ENCODE results near the gene IGFL4. TPM values are rescaled to one million over a fixed set of nuclear protein-coding genes. Genes with fewer than 3 reads are reported as not detected.
A peak's percentile ranks its signal among the peaks of the same experiment; 100 is the strongest.

IGFL4 gene
- total RNA-seq (not detected), polyA plus RNA-seq (not detected)

GRCh38 chr19:46040952-46041500, at the start of gene IGFL4:
Gene IGFL4 (minus strand): TSS chr19:46041002. CDS start chr19:46040962, 40 bp downstream.
- Mint-ChIP-seq H3K4me1 (no peaks in the 10 kb centered on the region), H3K27me3 (peaks cover 37 to 40% of the 10 kb centered on the region in 2 donors), H3K27ac (no peak within 1 kb of the TSS), H3K9me3 (peaks cover 2 to 25% (median 10%) of the 10 kb centered on the region in 8 donors), H3K36me3 (peaks cover 0 to 3% of the 10 kb centered on the region in 2 donors), H3K4me3 (no peak within 1 kb of the TSS)
- intact Hi-C loops (cut with micrococcal nuclease): no loop called here
- no peak within 1 kb of the TSS for H3K27ac ChIP-seq (ENCODE audit: low read depth, low read length)
- no peak within 1 kb of the TSS for H3K4me3 ChIP-seq (ENCODE audit: low read length in 2 of 2)
- H3K9me3 ChIP-seq (ENCODE audit: control insufficient read depth in 1 of 2, low read length in 2 of 2): no peaks in the 10 kb centered on the region
- CTCF ChIA-PET (ENCODE audit: partially characterized antibody): interaction anchor here (1.0 kb wide), 1 partner anchor 13 kb away, joined by 5 read pairs; no protein-coding TSS in a partner anchor
- peaks cover 21% of the 10 kb centered on the region for H3K27me3 ChIP-seq (ENCODE audit: insufficient read depth, low read length)
- no peaks in the 10 kb centered on the region for H3K36me3 ChIP-seq (ENCODE audit: insufficient read depth, low read length)
- POLR2A ChIA-PET (ENCODE audit: partially characterized antibody): no interaction called here
- no peaks in the 10 kb centered on the region for H3K4me1 ChIP-seq (ENCODE audit: insufficient read depth, low read length)
- DNase-seq: no peak

DNA sequence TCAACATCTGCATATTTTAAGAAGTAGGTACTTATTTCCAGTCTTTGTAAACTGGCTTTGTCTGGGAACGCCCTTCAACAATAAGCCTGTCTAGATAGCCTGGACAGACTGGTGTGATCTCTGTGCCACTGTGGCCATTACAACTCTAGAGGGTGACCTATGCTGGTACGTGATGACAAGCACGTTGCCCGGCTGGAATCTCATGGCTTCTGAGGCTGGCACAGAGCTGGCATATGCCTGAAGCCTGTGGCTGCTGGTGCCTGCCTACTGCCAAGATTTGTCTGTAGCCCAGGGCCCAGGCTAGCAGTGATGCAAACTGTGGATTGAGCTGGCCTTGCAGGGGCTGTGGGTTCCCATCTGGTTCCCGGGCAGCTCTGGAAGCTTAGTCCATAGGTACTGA, 49.6 kb upstream of the IGFL4 start:
- no peaks in the 10 kb centered on the region for H3K4me1 Mint-ChIP-seq
- H3K4me1 ChIP-seq (ENCODE audit: insufficient read depth, low read length): no peaks in the 10 kb centered on the region
- no peak for DNase-seq
- H3K36me3 ChIP-seq (ENCODE audit: insufficient read depth, low read length): no peaks in the 10 kb centered on the region
- H3K9me3 Mint-ChIP-seq: peaks cover 14 to 53% (median 46%) of the 10 kb centered on the region in 8 donors
- H3K27ac ChIP-seq (ENCODE audit: low read depth, low read length): no peak overlapping the region
- peaks cover 0 to 7% of the 10 kb centered on the region in 2 donors for H3K9me3 ChIP-seq (ENCODE audit: control insufficient read depth in 1 of 2, low read length in 2 of 2)
- no peak overlapping the region for H3K27ac Mint-ChIP-seq
- H3K4me3 ChIP-seq (ENCODE audit: low read length in 2 of 2): no peak overlapping the region
- ChIA-PET CTCF (ENCODE audit: partially characterized antibody) (no interaction called here), POLR2A (ENCODE audit: partially characterized antibody) (no interaction called here)
- intact Hi-C loops (cut with micrococcal nuclease): no loop called here
- peaks cover 4 to 6% of the 10 kb centered on the region in 2 donors for H3K36me3 Mint-ChIP-seq
- peaks cover 22% of the 10 kb centered on the region in 2 donors for H3K27me3 Mint-ChIP-seq
- H3K4me3 Mint-ChIP-seq: no peak overlapping the region
- H3K27me3 ChIP-seq (ENCODE audit: insufficient read depth, low read length): no peaks in the 10 kb centered on the region

DNA sequence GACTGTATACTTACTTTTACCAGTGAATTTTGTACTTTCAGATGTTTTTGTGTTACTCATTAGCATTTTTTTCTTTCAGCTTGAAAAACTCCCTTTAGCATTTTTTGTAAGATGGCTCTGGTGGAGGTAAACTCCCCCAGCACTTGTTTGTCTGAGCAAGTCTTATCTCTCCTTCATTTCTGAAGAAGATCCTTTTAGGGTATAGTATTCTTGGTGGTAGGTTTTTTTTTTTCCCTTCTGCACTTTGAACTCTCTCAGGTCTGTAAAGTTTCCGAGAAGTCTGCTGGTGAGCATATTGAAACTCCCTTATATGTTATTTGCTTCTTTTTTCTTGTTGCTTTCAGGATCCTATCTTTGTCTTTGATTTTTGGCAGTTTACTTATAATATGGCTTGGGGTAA, 48.6 kb upstream of the IGFL4 start:
- ChIA-PET CTCF (ENCODE audit: partially characterized antibody) (no interaction called here), POLR2A (ENCODE audit: partially characterized antibody) (no interaction called here)
- Histone ChIP-seq H3K4me3 (ENCODE audit: low read length in 2 of 2) (no peak overlapping the region), H3K9me3 (ENCODE audit: control insufficient read depth in 1 of 2, low read length in 2 of 2) (peaks cover 0 to 7% of the 10 kb centered on the region in 2 donors), H3K36me3 (ENCODE audit: insufficient read depth, low read length) (no peaks in the 10 kb centered on the region), H3K27me3 (ENCODE audit: insufficient read depth, low read length) (no peaks in the 10 kb centered on the region), H3K27ac (ENCODE audit: low read depth, low read length) (no peak overlapping the region), H3K4me1 (ENCODE audit: insufficient read depth, low read length) (no peaks in the 10 kb centered on the region)
- DNase-seq: no peak
- Mint-ChIP-seq H3K4me3 (no peak overlapping the region), H3K27ac (peak overlapping the region in 1 of 7 donors; percentile 17), H3K4me1 (no peaks in the 10 kb centered on the region), H3K36me3 (peaks cover 4 to 9% of the 10 kb centered on the region in 2 donors), H3K27me3 (peaks cover 21 to 25% of the 10 kb centered on the region in 2 donors), H3K9me3 (peaks cover 14 to 63% (median 53%) of the 10 kb centered on the region in 8 donors)
- intact Hi-C loops (cut with micrococcal nuclease): no loop called here

DNA sequence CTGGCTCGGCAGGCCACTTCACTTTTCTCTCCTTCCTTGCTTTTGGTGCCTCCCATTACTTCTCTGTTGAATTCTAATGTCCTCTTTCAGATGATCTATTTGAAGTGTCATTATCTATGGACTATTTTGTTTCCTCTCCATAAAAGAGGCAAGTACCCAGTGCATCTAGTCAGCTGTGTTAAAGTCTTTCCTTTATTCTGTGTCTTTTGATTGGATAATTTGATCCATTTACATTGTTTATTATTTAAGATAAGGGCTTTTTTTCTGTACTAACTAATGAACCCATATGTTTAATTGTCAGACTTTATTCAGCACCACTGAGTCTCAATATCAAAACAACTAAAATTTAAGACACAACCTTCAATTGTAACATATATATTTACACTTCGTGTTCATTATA, 47.3 kb upstream of the IGFL4 start:
- no peak overlapping the region for H3K27ac Mint-ChIP-seq
- peaks cover 21 to 22% of the 10 kb centered on the region in 2 donors for H3K27me3 Mint-ChIP-seq
- intact Hi-C loops (cut with micrococcal nuclease): no loop called here

DNA sequence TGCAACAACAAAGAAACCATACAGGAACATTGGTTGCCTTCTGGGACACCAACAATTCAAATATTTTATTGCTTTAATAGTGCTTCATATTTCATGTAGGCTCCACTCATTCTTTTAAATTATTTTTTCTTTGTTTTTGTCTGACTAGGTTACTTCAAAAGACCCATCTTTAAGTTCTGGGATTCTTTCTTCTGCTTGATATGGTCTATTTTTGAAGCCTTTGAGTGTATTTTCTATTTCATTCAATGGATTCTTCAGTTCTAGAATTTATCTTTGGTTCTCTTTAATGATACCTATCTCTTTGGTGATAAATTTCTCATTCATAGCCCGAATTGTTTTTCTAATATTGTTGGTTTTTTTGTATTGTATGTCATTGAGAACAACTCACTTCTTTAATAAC, 45.1 kb upstream of the IGFL4 start:
- Histone ChIP-seq H3K9me3 (ENCODE audit: control insufficient read depth in 1 of 2, low read length in 2 of 2) (peaks cover 0 to 7% of the 10 kb centered on the region in 2 donors), H3K27me3 (ENCODE audit: insufficient read depth, low read length) (peaks cover 12% of the 10 kb centered on the region), H3K4me1 (ENCODE audit: insufficient read depth, low read length) (no peaks in the 10 kb centered on the region), H3K4me3 (ENCODE audit: low read length in 2 of 2) (no peak overlapping the region), H3K27ac (ENCODE audit: low read depth, low read length) (no peak overlapping the region), H3K36me3 (ENCODE audit: insufficient read depth, low read length) (no peaks in the 10 kb centered on the region)
- Mint-ChIP-seq H3K36me3 (peaks cover 4 to 9% of the 10 kb centered on the region in 2 donors), H3K4me3 (no peak overlapping the region), H3K9me3 (peaks cover 14 to 66% (median 55%) of the 10 kb centered on the region in 8 donors), H3K4me1 (no peaks in the 10 kb centered on the region), H3K27ac (no peak overlapping the region), H3K27me3 (peaks cover 27 to 35% of the 10 kb centered on the region in 2 donors)
- DNase-seq: no peak
- CTCF ChIA-PET (ENCODE audit: partially characterized antibody): no interaction called here
- POLR2A ChIA-PET (ENCODE audit: partially characterized antibody): no interaction called here
- intact Hi-C loops (cut with micrococcal nuclease): no loop called here

More for the DNA sequence above, 47.3 kb upstream of the IGFL4 start:
- Mint-ChIP-seq H3K4me1 (no peaks in the 10 kb centered on the region), H3K36me3 (peaks cover 4 to 9% of the 10 kb centered on the region in 2 donors), H3K9me3 (peaks cover 14 to 66% (median 55%) of the 10 kb centered on the region in 8 donors), H3K4me3 (no peak overlapping the region)
- H3K36me3 ChIP-seq (ENCODE audit: insufficient read depth, low read length): no peaks in the 10 kb centered on the region
- H3K4me1 ChIP-seq (ENCODE audit: insufficient read depth, low read length): no peaks in the 10 kb centered on the region
- peaks cover 0 to 7% of the 10 kb centered on the region in 2 donors for H3K9me3 ChIP-seq (ENCODE audit: control insufficient read depth in 1 of 2, low read length in 2 of 2)
- no peak for DNase-seq
- ChIA-PET POLR2A (ENCODE audit: partially characterized antibody) (no interaction called here), CTCF (ENCODE audit: partially characterized antibody) (no interaction called here)
- no peak overlapping the region for H3K27ac ChIP-seq (ENCODE audit: low read depth, low read length)
- no peak overlapping the region for H3K4me3 ChIP-seq (ENCODE audit: low read length in 2 of 2)
- no peaks in the 10 kb centered on the region for H3K27me3 ChIP-seq (ENCODE audit: insufficient read depth, low read length)

DNA sequence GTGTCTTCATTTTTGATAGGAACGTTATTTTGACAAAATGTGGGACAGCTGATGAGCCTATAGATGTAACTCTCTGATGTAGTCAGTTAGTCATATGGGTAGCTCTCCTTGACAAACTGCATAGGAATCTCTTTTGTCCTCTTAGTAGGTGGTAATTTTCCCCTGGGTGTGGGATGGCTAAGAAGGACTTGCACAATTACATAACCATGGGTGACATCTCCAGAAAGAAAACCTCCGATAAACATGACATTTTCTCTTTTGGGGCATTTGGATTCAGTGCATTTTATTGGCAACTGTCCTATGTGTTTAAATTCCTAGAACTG, 41.9 kb upstream of the IGFL4 start:
- Histone ChIP-seq H3K9me3 (ENCODE audit: control insufficient read depth in 1 of 2, low read length in 2 of 2) (peaks cover 0 to 7% of the 10 kb centered on the region in 2 donors), H3K27ac (ENCODE audit: low read depth, low read length) (no peak overlapping the region), H3K4me3 (ENCODE audit: low read length in 2 of 2) (no peak overlapping the region), H3K27me3 (ENCODE audit: insufficient read depth, low read length) (peaks cover 17% of the 10 kb centered on the region), H3K36me3 (ENCODE audit: insufficient read depth, low read length) (no peaks in the 10 kb centered on the region), H3K4me1 (ENCODE audit: insufficient read depth, low read length) (peaks cover 2% of the 10 kb centered on the region)
- ChIA-PET CTCF (ENCODE audit: partially characterized antibody) (interaction anchor here (1.2 to 3.0 kb wide), 2 partner anchors 40 to 181 kb away, joined by 3 to 7 read pairs; no protein-coding TSS in a partner anchor), POLR2A (ENCODE audit: partially characterized antibody) (no interaction called here)
- Mint-ChIP-seq H3K27me3 (peaks cover 30 to 40% of the 10 kb centered on the region in 2 donors), H3K36me3 (peaks cover 6 to 9% of the 10 kb centered on the region in 2 donors), H3K4me3 (no peak overlapping the region), H3K4me1 (no peaks in the 10 kb centered on the region), H3K27ac (no peak overlapping the region), H3K9me3 (peaks cover 7 to 52% (median 37%) of the 10 kb centered on the region in 8 donors)
- intact Hi-C loops (cut with micrococcal nuclease): loop anchor here (1.0 kb wide), 1 partner anchor 183 kb away; no protein-coding TSS in a partner anchor
- DNase-seq: no peak

DNA sequence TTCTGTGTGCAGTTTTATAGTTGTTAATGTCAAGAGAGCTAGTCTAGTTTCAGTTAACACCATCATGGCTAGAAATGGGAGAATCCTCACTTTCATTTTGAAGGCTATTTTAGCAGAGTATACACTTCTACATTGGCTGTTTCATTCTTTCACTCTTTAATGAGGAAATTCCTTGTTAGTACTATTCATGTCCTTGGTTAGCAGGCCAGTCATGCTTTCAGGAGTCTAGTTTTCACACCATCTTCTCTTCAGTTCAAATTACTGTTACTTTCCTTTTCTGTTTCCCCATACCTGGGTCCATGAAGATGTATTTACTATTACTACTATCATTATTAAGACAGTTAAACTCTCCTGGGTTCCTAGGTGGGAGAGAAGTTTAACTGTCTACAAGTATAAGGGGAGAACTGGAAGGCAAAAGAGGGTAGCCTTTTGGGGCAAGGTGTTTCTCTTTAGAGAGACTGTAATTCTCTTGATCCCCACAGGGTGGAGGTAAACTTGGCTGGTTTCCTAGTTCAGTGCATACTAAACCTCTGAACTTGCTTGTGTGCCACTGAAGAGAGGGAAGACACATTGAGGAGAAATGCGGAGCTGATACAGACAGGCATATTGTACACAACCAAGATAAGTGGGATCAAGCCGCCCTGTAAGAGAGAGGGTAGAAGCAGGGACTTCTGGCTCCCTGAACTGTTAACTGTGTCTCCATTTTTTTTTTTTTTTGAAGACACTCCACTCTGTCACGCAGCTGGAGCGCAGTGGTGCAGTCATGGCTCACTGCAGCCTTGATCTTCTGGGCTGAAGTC, 41.3 kb upstream of the IGFL4 start:
- ChIA-PET CTCF (ENCODE audit: partially characterized antibody) (interaction anchor here (1.2 to 3.0 kb wide), 2 partner anchors 40 to 182 kb away, joined by 3 to 7 read pairs; no protein-coding TSS in a partner anchor), POLR2A (ENCODE audit: partially characterized antibody) (no interaction called here)

More for the DNA sequence above, 41.3 kb upstream of the IGFL4 start:
- H3K4me1 Mint-ChIP-seq: peaks cover under 1 to 4% (median 3%) of the 10 kb centered on the region in 4 donors
- Histone ChIP-seq H3K27me3 (ENCODE audit: insufficient read depth, low read length) (peaks cover 19% of the 10 kb centered on the region), H3K4me1 (ENCODE audit: insufficient read depth, low read length) (peaks cover 7% of the 10 kb centered on the region), H3K4me3 (ENCODE audit: low read length in 2 of 2) (no peak overlapping the region), H3K36me3 (ENCODE audit: insufficient read depth, low read length) (no peaks in the 10 kb centered on the region), H3K27ac (ENCODE audit: low read depth, low read length) (no peak overlapping the region), H3K9me3 (ENCODE audit: control insufficient read depth in 1 of 2, low read length in 2 of 2) (peaks cover 0 to 7% of the 10 kb centered on the region in 2 donors)
- peak in 3 of 5 donors; percentile 9 to 15 (median 9) for DNase-seq
- H3K9me3 Mint-ChIP-seq: peaks cover 7 to 51% (median 35%) of the 10 kb centered on the region in 8 donors
- no peak overlapping the region for H3K27ac Mint-ChIP-seq
- no peak overlapping the region for H3K4me3 Mint-ChIP-seq
- peaks cover 34 to 44% of the 10 kb centered on the region in 2 donors for H3K27me3 Mint-ChIP-seq
- intact Hi-C loops (cut with micrococcal nuclease): loop anchor here (1.0 kb wide), 1 partner anchor 183 kb away; no protein-coding TSS in a partner anchor
- peaks cover 6 to 9% of the 10 kb centered on the region in 2 donors for H3K36me3 Mint-ChIP-seq

Measured in CD4-positive, alpha-beta memory T cell (primary cell).